T-helper 1 cell (primary cell): ENCODE results near the gene CD46.
"Not testable (repeated sequence)": the region's sequence is repeated elsewhere in the genome, so short reads cannot be mapped to it uniquely, and the experiment has no call there.

Experiments
- DNase-seq, 5 donors: peaks; one replicate each; pipeline ENCODE4 v3.0.0-alpha.2; 2012 to 2020

CD46 gene

DNA sequence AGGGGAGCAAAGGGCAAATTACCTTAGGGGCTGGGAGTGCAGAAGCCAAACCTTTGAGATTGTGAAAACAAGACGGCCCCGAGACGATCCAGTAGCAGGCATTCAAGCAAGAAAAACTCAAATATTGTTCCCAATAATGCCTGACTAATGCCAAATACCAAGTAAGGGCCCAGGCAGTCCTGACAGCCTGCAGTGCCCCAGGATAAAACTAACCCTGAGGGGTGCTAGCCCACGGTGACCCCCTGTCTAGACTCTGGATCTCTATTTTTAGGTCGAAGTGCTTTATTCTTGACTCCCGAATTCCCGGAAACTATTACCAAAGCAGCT is 428 bp upstream of the CD46 start:
- DNase-seq: not testable (repeated sequence)

DNA sequence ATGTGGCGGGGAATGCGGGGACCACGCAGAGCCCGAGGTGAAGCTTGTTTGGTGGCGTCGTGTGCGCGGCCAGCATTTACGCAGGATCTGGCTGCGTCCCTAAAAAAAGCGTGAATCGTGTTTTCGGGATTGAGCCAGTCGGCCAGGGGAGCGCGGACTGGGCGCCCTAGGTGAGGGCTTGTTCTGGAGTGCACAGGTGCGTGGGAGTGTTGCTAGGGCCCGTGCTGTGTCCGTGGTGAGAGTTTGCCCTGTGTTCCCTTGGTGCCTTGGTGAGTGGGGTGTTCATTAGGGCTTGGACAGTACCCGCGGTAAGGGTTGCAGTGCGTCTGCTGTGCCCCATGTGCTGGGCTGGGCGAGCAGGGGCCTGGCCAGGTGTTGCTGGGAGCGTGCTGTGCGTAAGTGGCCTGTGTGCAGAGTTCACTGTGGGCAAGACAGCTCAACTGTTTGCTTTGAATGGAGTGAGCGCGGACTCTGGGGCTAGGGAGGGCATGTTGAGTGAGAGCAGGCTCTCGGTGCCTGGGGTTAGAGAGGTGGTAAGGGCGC is 673 bp downstream of the CD46 start:
- peak in 2 of 5 donors; percentile 6 to 20 for DNase-seq

DNA sequence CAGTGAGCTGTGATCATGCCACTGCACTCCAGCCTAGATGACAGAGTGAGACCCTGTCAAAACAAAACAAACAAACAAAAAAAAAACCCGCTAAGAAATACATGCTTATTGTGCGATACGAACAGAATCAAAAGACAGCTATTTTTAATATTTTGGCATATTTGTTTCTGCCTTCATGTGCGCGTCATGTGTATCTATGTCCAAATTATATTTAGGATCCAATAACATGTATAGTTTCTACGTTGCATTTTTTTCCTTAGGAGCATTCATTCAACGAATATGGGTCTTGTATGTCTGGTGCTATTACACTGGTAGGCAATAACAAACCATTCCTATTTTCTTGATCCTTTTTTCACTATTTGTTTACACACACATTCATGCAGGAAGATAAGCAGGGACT is 1.8 kb downstream of the CD46 start:
- DNase-seq: no peak

DNA sequence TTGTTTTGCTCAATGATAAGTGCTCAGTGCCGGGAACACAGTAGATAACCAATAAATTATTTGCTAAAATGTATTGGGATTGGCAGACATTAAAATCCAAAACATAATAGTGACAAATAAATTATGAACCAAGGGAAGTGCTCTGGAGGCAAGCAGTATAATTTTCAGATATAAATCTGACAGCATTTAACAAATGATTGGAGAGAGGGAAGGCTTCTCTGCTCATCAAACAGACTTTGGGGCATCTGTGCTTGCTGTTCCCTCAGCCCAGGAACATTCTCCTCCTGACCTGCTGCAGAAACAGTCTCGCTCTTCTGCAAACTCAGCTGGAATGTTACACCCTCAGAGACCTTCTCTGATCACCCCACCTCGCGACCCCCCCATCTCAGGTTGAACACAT is 2.2 kb downstream of the CD46 start:
- DNase-seq: no peak

GRCh38 chr1:207754974-207755700 is 3.3 kb downstream of the CD46 start:
- DNase-seq: no peak

GRCh38 chr1:207755846-207756693 is 4.2 kb downstream of the CD46 start:
- peak in 1 of 5 donors; percentile 36 for DNase-seq

DNA sequence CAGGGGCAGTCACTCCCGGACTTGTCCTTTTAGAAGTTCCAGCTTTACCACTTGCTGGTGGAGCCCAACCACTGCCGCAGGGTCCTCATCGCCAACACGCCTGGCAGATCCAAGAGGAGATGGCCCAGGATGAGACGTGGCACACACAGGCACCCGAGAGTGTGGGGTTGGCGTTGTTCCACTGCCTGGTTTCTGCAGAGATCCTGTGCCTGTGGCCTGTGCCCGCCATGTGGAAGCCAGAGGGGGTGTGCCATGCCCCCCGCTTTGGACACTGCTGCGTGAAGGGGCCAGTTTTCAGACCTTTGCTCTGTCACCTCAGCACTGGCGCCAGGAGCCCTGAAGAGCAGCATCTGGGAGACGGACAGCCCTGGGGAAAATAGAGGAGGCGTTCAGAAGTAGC is 10.8 kb downstream of the CD46 start:
- no peak for DNase-seq

DNA sequence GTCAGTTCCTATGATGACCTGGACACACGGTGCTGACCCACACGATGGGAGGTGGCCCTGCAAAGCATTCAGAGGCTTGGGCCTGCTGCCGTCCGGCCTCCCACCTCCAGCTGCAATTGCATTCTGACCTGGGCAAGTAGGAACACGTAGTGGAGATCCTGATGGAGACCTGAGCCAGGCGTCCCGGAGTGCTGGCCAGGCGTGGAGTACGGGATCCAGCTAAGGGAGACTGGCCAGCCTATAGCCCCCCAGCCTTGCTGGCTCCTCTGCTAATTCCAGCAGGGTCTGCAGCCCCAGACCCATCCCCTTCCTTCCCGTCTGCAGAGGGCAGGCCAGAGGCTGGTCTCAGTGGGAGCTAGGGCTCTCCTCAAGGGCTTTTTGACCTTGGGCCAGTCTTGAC is 11.2 kb downstream of the CD46 start:
- DNase-seq: no peak

GRCh38 chr1:207763972-207764371 is 12.1 kb downstream of the CD46 start:
- no peak for DNase-seq

- no peak for DNase-seq
Measured at GRCh38 chr1:207766569-207766968, 14.7 kb downstream of the CD46 start.

DNA sequence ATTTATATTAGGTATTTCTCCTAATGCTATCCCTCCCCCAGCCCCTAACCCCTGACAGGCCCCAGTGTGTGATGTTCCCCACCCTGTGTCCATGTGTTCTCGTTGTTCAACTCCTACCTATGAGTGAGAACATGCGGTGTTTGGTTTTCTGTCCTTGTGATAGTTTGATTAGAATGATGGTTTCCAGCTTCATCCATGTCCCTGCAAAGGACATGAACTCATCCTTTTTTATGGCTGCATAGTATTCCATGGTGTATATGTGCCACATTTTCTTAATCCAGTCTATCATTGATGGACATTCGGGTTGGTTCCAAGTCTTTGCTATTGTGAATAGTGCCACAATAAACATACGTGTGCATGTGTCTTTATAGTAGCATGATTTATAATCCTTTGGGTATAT is 18.7 kb downstream of the CD46 start:
- not testable (repeated sequence) for DNase-seq

DNA sequence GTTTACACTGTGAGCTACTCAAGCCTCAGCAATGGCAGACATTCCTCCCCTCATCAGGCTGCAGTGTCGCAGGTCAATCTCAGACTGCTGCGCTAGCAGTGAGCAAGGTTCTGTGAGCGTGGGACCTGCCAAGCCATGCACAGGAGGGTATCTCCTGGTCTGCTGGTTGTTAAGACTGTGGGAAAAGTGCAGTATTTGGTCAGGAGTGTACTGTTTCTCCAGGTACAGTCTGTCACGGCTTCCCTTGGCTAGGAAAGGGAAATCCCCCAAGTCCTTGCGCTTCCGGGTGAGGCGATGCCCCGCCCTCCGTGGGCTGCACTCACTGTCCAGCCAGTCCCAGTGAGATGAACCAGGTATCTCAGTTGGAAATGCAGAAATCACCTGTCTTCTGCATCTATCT is 24.2 kb downstream of the CD46 start:
- not testable (repeated sequence) for DNase-seq

DNA sequence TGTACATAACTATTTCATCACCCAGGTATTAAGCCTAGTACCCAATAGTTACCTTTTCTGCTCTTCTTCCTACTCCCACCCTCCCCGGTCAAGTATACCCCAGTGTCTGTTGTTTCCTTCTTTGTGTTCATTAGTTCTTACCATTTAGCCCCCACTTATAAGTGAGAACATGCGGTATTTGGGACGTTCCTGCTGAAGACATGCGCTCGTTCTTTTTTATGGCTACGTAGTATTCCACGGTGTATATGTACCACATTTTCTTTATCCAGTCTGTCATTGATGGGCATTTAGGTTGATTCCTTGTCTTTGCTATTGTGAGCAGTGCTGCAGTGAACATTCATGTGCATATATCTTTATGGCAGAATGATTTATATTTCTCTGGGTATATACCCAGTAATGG is 25.6 kb downstream of the CD46 start:
- not testable (repeated sequence) for DNase-seq

DNA sequence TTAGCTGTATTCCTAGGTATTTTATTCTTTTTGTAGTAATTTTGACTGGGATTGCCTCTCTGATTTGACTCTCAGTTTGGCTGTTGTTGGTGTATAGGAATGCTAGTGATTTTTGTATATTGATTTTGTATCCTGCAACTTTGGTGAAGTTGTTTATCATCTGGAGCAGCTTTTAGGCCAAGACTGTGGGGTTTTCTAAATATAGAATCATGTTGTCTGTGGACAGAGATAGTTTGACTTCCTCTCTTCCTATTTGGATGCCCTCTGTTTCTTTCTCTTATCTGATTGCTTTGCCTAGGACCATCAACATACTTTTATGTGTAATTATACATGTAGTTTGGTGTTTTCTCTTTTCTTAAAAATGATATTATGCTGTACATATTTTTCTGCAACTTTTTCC is 27.2 kb downstream of the CD46 start:
- no peak for DNase-seq

DNA sequence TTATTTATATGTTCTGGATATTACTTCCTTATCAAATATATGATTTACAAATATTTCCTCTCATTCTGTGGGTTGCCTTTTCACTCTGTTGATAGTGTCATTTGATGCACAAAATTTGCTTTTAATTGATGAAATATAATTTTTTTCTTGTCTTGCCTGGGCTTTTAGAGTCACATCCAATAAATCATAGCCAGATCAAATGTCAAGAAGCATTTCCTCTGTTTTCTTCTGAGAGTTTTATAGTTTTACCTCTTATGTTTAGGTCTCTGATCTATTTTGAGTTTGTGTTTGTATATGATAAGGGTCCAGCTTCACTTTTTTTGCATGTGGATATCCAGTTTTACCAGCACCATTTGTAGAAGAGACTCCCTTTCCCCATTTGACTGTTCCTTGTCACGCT is 29.5 kb downstream of the CD46 start:
- DNase-seq: no peak

GRCh38 chr1:207787776-207788175 is 35.9 kb downstream of the CD46 start:
- DNase-seq: no peak

- no peak for DNase-seq
Measured at GRCh38 chr1:207789386-207789785, 37.5 kb downstream of the CD46 start.

GRCh38 chr1:207789792-207790787 is 38.2 kb downstream of the CD46 start:
- no peak for DNase-seq

DNA sequence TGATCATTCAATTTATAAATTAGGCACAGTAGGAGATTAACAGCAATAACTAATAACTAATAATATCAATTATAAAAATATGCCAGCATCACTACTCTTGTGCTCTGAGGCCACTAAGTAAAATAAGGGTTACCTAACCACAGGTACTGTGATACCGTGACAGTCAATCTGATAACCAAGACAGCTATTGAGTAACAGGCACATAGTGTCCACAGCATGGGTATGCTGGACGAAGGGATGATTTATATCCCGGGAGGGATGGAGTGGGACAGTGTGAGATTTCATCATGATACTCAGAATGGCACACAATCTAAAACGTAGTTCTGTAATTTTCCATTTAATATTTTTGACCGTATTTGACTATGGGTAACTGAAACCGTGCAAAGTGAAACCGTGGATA is 39.4 kb downstream of the CD46 start:
- no peak for DNase-seq

- no peak for DNase-seq
Measured at GRCh38 chr1:207793327-207793726, 41.5 kb downstream of the CD46 start.

DNA sequence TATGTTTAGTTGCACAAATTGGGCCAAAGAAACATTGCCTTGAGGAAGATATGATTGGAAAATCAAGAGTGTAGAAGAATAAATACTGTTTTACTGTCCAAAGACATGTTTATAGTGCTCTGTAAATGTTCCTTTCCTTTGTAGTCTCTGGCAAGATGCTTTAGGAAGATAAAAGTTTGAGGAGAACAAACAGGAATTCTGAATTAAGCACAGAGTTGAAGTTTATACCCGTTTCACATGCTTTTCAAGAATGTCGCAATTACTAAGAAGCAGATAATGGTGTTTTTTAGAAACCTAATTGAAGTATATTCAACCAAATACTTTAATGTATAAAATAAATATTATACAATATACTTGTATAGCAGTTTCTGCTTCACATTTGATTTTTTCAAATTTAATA is 43.0 kb downstream of the CD46 start:
- DNase-seq: no peak

DNA sequence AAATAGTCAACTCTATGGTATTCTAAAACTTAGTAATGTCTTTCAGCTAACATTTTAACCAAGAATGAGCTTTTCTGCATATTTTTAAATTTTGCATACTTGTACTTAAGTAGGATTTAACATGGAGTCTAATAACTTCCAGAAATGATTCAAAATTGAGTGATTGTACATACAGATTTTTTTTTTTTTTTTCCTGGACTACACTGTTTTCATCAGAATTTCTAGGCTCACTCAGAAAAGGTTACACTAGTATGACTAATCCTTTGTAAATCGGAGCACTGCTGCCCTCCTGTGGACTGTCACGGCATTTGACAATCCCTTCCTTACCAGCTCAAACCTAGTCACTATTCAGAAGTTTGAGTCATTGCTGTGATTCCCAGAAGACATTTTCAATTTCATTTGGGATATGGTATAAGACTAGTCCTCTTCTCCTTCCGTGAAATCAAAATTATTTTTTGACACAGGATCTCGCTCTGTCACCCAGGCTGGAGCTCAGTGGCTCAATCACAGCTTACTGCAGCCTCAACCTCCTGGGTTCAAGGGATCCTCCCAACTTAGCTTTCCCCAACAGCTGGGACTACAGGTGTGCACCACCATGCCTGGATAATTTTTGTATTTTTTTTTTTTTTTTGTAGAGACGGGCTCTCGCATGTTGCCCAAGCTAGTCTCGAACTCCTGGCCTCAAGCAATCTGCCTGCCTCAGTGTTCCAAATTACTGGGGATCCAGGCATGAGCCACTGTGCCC is 45.5 kb downstream of the CD46 start:
- peak; percentile 27 to 67 (median 58) for DNase-seq
